Skin of body (tissue), 2 donors: ENCODE measurements around the gene SLC25A30. TPM values are rescaled to one million over a fixed set of nuclear protein-coding genes. Genes with fewer than 3 reads are reported as not detected.
"Not testable (repeated sequence)": the region's sequence is repeated elsewhere in the genome, so short reads cannot be mapped to it uniquely, and the experiment has no call there.

Source experiments
- DNase-seq: peaks from one replicate; lab custom pipeline; 2025; lab: John Stamatoyannopoulos, UW
- total RNA-seq: library from RNA; depleted of rRNA; stranded (reverse); fragments of >200 nt; gene quantifications from one replicate; pipeline ENCODE4 v1.2.3, GENCODE V29; 2014

SLC25A30 gene
- total RNA-seq, 1 donor from 2014 or later = 10.5 TPM

DNA sequence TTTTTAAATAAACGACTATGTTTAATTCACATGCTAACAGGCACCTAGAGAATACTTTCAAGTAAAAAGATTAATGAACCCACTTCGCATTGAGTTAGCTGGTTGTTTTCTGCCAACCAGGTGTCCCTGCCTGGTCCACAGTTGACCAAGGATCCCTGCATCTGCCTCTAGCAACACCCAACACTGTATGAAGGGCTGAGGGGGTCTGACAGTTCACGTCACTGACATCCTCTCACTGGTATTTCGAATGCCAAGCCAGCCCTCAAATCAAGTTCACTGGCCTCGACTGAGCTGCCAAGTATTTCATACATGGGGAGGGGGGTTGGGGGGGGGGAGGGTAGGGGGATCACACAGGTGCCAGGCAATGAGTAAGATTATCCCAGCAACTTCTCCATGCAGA lies 25.4 kb downstream of the SLC25A30 start:
- DNase-seq = no peak

DNA sequence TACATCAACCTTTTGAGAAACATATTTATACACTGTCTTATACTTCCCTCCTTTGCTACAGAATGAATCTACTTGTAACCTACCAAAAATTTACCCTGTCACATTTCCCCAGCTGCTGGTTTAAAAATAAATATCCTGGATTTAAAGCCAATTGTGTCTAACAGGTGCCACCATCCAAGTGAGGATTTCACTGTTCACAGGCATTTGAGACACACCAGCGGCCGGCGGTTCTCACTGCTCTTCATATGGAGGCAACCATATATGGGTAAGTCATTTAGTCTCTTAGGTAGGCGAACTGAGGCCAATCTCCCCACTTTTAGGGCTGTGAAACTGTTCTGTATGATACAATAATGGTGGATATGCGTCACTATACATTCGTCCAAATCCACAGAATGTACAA lies 26.2 kb downstream of the SLC25A30 start:
- no peak for DNase-seq

DNA sequence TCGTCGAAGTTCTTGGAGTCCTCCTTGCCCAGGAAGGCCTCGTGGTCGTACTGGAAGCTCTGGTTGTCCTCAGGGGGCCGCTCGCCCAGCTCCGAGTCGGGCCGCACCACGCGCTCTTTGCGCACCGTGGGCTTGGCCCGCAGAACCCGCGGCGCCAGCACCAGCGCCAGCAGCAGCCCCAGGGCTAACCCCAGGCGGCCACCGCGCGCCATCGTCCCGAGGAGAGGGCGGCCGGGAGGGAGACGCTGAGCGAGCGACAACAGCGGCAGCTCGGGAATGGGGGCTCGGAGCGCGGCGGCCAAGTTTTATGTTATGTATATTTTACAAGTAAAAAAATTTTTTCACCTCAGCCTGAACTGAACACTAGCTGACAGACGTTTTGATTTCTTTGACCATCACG lies 27.0 kb downstream of the SLC25A30 start:
- DNase-seq = not testable (repeated sequence)

DNA sequence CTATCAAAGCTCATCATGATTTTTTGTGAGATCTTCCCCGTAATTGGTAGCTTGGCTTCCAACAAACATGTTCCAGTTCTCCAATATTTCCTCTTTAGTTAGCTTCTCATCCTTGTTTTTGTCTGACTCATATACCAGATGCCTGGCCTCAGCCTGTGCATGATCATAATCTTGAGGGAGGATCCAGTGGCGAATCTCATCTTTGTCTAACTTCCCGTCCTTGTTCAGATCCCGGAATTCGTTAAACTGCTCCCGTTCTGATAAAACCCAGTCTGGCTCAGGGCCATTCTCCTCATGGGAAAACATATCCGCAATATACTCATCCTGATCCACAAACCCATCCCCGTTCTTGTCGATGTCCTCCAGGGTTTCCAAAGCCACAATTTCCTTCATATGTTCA lies 27.8 kb downstream of the SLC25A30 start:
- not testable (repeated sequence) for DNase-seq

DNA sequence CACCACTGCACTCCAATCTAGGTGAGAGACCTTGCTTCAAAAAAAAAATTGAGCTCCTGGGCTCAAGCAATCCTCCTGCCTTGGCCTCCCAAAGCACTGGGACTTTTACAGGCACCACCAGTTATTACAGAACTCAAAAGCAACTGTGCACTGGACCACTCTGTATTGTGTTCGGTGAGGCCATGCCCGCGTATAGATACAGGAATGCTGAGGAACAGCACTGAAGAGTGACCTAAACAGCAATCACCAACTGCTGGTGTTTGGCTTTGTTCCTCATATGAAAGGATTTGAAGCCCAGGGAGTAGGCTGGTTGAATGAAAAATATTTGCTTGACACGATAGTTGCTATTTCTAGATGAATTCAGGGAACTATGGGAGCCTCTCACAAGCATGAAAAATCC lies 29.5 kb downstream of the SLC25A30 start:
- no peak for DNase-seq

DNA sequence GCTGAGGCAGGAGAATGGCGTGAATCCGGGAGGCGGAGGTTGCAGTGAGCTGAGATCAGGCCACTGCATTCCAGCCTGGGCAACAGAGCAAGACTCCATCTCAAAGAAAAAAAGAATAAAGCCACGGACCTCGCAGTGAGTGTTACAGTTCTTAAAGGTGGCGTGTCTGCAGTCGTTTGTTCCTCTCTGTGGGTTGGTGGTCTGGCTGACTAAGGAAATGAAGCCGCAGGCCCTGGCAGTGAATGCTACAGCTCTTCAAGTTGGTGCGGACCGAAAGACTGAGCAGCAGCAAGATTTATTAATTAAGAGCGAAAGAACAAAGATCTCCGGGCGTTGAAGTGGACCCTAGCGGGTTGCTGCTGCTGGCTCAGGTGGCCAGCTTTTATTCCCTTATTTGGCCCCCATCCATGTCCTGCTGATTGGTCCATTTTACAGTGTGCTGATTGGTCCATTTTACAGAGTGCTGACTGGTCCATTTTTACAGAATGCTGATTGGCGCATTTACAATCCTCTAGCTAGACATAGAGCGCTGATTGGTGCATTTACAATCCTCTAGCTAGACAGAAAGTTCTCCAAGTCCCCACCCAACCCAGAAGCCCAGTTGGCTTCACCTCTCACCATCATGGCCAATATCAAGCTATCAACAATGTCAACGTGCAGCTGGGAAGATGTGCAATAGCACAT lies 31.1 kb downstream of the SLC25A30 start:
- not testable (repeated sequence) for DNase-seq

DNA sequence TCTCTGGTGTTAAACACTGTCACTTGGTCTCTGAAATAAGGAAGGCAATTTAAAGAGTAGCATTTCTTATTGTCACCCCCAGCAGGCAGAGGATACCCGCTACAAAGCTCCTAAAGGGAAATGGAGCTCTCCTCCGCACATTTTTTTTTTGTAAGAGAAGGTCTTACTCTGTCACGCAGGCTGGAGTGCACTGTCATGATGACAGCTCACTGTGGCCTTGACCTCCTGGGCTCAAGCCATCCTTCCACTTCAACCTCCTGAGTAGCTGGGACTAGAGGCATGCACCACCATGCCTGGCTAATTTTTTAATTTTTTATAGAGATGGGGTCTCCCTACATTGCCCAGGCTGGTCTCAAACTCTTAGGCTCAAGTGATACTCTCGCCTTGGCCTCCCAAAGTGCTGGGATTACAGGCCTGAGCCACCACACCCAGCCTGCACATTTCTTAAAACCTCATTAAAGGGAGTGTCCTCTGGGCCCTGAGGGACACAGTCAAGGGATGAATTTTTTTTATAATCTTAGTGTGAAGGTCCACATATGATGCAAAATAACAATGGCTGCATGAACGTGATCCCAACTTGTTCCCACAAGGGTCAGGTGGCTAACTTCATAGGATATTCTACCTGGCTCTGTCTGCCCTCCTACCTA lies 32.1 kb downstream of the SLC25A30 start:
- no peak for DNase-seq

DNA sequence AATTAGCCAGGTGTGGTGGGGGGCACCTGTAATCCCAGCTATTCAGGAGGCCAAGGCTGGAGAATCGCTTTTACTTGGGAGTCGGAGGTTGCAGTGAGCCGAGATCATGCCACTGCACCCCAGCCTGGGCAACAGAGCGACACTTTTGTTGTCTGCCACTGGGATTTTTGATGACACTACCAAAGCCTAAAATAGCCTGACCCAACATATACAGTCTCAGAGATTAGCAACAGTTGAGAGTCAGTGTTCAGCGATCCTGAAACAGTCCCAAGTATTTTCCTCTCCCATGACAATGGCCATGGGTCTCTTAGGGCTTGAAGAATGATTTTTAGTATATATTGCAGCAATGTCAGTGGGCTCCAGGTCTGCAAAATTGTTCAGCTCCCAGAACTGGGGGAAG lies 32.9 kb downstream of the SLC25A30 start:
- DNase-seq = no peak

DNA sequence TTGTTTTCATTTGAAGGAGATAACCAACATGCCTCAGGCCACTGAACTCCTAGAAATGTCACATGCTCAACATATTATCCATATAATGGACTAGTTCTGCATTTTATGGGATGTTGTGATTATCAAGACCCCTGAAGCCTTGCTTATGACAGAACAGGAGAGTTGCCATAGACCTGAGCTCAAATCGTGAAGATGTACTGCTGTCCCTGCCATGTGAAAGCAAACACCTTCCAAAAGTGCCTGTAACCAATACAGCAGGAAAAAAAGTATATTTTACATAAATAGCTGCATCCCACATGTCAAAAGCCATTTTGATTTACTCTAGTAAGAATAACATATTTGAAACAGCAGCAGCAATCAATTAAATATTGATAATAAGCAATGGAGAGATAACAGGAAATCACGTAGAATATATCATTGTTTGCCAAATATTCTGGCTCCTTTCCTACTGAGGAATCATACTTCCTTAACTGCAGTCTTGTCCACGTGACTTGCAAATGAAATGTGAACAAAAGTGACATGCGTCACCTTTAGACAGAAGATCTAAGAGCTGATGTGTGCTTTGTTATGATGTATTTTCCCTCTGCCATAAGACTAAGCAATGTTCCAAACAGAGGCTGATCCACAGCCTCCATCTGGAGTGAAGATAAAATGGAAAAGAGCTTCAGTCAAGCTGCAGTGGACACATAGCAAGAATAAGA lies 33.5 kb downstream of the SLC25A30 start:
- no peak for DNase-seq

DNA sequence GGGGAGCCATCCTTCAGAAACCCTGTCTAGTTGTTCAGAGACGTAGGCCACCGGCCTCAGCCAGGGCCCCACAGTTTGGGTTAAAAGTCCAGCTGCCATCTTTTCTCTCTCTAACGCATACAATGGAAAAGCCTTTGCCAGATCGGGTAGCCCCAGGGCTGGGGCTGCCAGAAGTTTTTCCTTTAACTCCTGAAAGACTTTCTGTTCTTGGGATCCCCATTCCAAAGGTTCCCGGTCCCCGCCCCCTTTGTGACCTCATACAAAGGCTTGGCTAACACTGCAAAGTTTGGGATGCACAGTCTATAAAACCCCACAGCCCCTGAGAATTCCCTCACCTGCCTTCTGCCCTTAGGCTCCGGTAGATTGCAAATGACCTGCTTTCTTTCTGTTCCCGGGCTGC lies 35.4 kb downstream of the SLC25A30 start:
- DNase-seq = not testable (repeated sequence)

DNA sequence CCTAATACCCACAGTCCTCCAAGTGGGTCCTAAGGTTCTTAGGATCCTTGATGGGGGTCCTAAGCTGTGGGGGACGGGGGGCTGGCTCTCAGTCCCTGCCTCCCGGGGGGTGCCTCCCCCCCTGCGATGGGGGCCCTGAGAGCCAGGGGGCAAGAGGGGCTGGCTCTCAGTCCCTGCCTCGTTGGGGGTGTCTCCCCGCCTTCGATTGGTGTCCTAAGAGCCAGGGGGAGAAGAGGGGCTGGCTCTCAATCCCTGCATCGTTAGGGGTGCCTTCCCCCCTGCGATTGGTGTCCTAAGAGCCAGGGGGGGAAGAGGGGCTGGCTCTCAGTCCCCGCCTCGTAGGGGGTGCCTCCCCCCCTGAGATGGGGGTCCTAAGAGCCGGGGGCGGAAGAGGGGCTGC lies 37.0 kb downstream of the SLC25A30 start:
- no peak for DNase-seq

DNA sequence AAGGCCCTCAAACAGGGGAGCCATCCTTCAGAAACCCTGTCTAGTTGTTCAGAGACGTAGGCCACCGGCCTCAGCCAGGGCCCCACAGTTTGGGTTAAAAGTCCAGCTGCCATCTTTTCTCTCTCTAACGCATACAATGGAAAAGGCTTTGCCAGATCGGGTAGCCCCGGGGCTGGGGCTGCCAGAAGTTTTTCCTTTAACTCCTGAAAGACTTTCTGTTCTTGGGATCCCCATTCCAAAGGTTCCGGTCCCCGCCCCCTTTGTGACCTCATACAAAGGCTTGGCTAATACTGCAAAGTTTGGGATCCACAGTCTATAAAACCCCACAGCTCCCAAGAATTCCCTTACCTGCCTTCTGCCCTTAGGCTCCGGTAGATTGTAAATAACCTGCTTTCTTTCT lies 37.5 kb downstream of the SLC25A30 start:
- not testable (repeated sequence) for DNase-seq

DNA sequence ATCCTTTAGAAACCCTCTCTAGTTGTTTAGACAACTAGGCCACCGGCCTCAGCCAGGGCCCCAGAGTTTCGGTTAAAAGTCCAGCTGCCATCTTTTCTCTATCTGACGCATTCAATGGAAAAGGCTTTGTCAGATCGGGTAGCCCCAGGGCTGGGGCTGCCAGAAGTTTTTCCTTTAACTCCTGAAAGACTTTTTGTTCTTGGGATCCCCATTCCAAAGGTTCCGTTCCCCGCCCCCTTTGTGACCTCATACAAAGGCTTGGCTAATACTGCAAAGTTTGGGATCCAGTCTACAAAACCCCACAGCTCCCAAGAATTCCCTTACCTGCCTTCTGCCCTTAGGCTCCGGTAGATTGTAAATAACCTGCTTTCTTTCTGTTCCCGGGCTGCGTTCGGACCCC lies 38.7 kb downstream of the SLC25A30 start:
- not testable (repeated sequence) for DNase-seq

DNA sequence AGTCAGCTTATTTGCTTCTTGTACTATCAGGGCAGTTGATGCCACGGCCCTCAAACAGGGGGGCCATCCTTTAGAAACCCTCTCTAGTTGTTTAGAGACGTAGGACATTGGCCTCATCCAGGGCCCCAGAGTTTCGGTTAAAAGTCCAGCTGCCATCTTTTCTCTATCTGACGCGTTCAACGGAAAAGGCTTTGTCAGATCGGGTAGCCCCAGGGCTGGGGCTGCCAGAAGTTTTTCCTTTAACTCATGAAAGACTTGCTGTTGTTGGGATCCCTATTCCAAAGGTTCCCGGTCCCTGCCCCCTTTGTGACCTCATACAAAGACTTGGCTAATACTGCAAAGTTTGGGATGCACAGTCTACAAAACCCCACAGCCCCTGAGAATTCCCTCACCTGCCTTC lies 39.4 kb downstream of the SLC25A30 start:
- DNase-seq = not testable (repeated sequence)

DNA sequence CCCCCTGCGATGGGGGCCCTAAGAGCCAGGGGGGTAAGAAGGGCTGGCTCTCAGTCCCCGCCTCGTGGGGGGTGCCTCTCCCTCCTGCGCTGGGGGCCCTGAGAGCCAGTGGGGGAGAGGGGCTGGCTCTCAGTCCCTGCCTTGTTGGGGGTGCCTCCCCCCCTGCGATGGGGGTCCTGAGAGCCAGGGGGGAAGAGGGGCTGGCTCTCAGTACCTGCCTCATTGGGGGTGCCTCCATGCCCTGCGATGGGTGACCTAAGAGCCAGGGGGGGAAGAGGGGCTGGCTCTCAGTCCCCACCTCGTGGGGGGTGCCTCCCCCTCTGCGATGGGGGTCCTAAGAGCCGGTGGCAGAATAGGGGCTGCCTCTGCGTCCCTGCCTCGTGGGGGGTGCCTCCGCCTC lies 40.9 kb downstream of the SLC25A30 start:
- DNase-seq = not testable (repeated sequence)

DNA sequence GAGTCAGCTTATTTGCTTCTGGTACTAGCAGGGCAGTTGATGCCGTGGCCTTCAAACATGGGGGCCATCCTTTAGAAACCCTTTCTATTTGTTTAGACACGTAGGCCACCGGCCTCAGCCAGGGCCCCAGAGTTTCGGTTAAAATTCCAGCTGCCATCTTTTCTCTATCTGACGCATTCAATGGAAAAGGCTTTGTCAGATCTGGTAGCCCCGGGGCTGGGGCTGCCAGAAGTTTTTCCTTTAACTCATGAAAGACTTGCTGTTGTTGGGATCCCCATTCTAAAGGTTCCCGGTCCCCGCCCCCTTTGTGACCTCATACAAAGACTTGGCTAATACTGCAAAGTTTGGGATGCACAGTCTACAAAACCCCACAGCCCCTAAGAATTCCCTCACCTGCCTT lies 41.5 kb downstream of the SLC25A30 start:
- DNase-seq = not testable (repeated sequence)

DNA sequence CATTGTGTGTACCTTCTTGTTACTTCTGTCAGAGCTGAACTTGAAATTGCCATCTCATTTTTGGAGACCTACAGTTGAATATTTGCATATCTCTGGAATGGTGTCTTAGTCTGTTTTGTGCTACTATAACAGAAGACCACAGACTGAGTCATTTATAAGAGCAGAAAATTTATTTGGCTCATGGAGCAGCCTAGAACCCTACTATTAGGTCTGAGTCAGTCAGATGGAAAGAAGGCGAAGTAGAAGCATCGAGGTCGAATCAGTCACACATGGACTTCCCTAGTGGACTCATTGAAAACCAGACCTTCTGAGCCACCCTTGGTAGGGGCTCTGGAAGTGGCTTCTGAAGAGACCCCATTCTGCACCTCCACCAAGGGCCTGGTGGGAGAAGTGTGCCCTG lies 43.3 kb downstream of the SLC25A30 start:
- DNase-seq = no peak

DNA sequence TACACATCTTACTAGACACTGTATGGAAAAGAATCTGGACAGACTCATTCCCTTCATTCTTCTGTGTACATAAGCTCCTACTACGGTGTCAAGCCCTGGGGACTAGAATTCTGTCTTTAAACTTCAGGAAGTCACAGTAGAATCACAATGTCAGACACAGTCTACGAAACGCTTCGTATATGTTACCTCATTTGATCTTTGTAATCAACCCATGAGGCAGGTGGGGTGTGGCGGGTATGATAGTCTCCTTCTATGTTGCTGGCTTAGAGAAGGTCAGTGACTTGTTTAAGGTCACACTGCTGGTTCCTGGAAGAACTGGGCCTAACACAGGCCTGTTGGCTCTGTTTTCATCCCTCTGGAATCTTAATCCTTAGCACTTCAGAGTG lies 45.0 kb downstream of the SLC25A30 start:
- no peak for DNase-seq

DNA sequence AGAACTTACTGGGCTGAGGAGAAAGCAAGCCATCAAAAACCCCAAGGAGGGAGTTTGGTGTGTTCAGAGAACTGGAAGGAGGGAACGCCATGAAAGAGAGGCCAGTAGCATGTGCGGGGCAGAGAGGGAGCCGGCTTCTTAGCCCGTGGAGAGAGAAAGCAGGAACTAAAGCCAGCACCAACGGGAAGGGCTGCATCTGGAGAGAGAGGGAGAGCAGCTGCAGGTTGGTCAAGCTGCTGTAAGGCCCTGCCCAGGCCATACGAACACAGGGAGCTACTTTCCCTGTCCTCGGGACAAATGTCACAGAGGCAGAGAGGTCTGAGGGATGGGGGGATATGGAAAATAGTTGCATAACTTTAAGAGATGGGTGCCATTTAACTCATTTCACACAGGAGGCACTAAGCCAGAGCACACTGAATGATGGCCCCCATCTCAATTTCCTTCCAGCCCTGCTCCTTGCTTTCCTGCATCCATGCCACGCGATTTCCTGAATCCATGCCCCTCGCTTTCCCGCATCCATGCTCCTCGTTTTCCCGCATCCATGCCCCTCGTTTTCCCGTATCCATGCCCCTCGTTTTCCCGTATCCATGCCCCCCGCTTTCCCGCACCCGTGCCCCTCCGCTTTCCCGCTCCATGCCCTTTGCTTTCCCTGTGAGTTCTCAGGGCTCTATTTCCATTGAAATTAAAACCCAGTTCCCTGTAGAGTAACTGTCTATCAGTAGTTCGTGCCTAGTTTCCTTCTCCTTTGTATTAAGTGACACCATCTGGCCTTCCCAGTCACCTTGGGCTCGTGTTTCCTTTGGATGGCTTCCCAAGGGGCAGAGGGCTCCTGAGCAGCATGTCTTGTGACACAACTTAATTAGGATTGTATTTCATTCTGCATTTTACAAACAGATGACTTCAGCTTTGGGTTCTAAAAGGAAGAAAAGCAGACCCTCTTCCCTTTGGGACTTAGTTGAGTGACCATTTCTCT lies 45.7 kb downstream of the SLC25A30 start:
- DNase-seq = no peak

DNA sequence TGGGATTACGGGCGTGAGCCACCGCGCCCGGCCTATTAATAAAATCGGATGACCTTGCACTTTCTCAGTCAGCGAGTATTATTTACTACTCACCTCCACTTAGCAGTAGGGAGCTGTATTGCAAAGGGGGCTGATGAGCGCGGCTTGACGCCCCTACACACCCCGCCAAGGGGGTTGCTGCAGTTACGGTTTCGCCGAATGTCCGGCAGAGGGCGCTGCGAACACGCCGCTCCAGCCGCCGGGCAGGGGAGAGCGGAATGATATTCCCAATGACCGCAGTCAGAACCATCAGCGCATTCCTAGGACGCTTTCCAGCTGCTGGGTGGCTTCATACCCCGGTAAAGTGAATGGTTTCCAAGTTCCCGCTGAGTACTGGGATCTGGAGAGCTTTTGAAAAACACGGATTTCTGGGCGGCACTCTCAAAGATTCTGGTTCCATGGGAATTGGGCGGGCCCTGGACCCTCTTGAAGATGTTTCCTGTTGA lies 47.2 kb downstream of the SLC25A30 start:
- peak; percentile 26 for DNase-seq

DNA sequence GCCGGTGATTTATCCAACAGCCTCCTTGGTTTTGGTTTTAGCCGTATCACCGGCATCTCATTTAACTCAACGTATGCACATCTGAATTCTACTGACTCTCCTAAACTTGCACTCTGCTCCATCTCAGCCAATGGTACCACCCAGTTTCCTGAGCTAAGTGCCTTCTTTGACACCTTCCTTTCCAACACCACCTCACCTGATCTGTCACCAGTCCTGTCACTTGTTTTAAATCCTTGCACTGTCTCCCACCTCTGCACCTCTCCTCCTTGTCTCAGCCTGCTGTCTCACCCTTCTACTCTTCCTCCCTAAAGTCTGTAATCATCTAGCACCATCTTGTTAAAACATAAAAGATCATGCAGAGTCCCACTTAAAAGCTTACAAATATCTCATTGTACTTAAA lies 49.1 kb downstream of the SLC25A30 start:
- DNase-seq = no peak
